ENCODE results near the gene RNF32.
"Not testable (repeated sequence)": the region's sequence is repeated elsewhere in the genome, so short reads cannot be mapped to it uniquely, and the experiment has no call there.

The RNF32 gene

GRCh38 chr7:156642306-156643045 is 1.9 kb downstream of the RNF32 start:
- WGBS (ENCODE audit: extremely low coverage, insufficient coverage, low lambda C conversion rate), result no CpG with 5 or more reads among the region's 13 CpGs
- Histone ChIP-seq H3K23ac (ENCODE audit: low read length) (no peak overlapping the region), H3K18ac (ENCODE audit: low read length) (no peak overlapping the region), H3K79me1 (ENCODE audit: low read length) (peaks cover 9% of the 10 kb centered on the region), H2BK5ac (ENCODE audit: low read length) (no peak overlapping the region), H2AK5ac (ENCODE audit: low read length) (no peak overlapping the region), H3K4me3 (ENCODE audit: low read length) (no peak overlapping the region), H3K4ac (ENCODE audit: low read depth, low read length) (no peak overlapping the region), H3K79me2 (ENCODE audit: control insufficient read depth, insufficient read depth, low read length) (no peaks in the 10 kb centered on the region), H3K4me2 (ENCODE audit: low read length) (no peak overlapping the region), H3K36me3 (ENCODE audit: control insufficient read depth, insufficient read depth, low read length) (no peaks in the 10 kb centered on the region), H3K27me3 (ENCODE audit: insufficient read depth, low read length, poor library complexity) (no peaks in the 10 kb centered on the region), H4K8ac (ENCODE audit: low read depth, low read length) (no peak overlapping the region), H4K5ac (ENCODE audit: low read length) (no peak overlapping the region), H2BK15ac (replicated peaks; ENCODE audit: low read depth) (no peak overlapping the region), H3K56ac (ENCODE audit: low read length) (no peak overlapping the region), H3K27ac (ENCODE audit: low read depth, low read length) (no peak overlapping the region), H3K9ac (ENCODE audit: low read length) (no peak overlapping the region), H2BK120ac (ENCODE audit: low read depth, low read length) (no peak overlapping the region), H3K4me1 (ENCODE audit: control insufficient read depth, low read depth, low read length) (peaks cover 3% of the 10 kb centered on the region)
- no peak for DNase-seq

DNA sequence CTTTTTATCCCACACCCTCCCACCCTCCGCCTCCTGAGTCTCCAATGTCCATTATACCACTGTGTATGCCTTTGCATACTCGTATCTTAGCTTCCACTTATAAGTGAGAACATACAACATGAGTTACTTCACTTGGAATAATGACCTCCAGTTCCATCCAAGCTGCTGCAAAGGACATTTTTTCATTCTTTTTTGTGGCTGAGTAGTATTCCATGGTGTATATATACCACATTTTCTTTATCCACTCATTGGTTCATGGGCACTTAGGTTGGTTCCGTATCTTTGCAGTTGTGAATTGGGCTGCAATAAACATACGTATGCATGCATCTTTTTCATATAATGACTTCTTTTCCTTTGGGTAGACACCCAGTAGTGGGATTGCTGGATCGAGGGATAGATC is 6.8 kb downstream of the RNF32 start:
- H2AK5ac ChIP-seq (ENCODE audit: low read length); H3K27me3 ChIP-seq (ENCODE audit: insufficient read depth, low read length, poor library complexity); H3K23ac ChIP-seq (ENCODE audit: low read length); H4K5ac ChIP-seq (ENCODE audit: low read length); H3K27ac ChIP-seq (ENCODE audit: low read depth, low read length); H3K36me3 ChIP-seq (ENCODE audit: control insufficient read depth, insufficient read depth, low read length); H3K9ac ChIP-seq (ENCODE audit: low read length); DNase-seq; H3K4me3 ChIP-seq (ENCODE audit: low read length); H2BK120ac ChIP-seq (ENCODE audit: low read depth, low read length); H2BK15ac ChIP-seq (replicated peaks; ENCODE audit: low read depth); H3K4ac ChIP-seq (ENCODE audit: low read depth, low read length); H3K4me2 ChIP-seq (ENCODE audit: low read length); H3K79me1 ChIP-seq (ENCODE audit: low read length); H2BK5ac ChIP-seq (ENCODE audit: low read length); H3K18ac ChIP-seq (ENCODE audit: low read length); H4K8ac ChIP-seq (ENCODE audit: low read depth, low read length); H3K79me2 ChIP-seq (ENCODE audit: control insufficient read depth, insufficient read depth, low read length); H3K56ac ChIP-seq (ENCODE audit: low read length); H3K4me1 ChIP-seq (ENCODE audit: control insufficient read depth, low read depth, low read length): not testable (repeated sequence)
- WGBS (ENCODE audit: extremely low coverage, insufficient coverage, low lambda C conversion rate), result no CpG with 5 or more reads among the region's 5 CpGs

- H3K36me3 ChIP-seq (ENCODE audit: control insufficient read depth, insufficient read depth, low read length), result no peaks in the 10 kb centered on the region
Observed at GRCh38 chr7:156650042-156650441, 9.5 kb downstream of the RNF32 start.

GRCh38 chr7:156651474-156651873 is 10.9 kb downstream of the RNF32 start:
- WGBS (ENCODE audit: extremely low coverage, insufficient coverage, low lambda C conversion rate), result no CpG with 5 or more reads among the region's 4 CpGs
- H3K79me1 ChIP-seq (ENCODE audit: low read length), result no peaks in the 10 kb centered on the region
- no peak for DNase-seq
- no peak overlapping the region for H3K4me2 ChIP-seq (ENCODE audit: low read length)
- H3K36me3 ChIP-seq (ENCODE audit: control insufficient read depth, insufficient read depth, low read length), result no peaks in the 10 kb centered on the region
- no peak overlapping the region for H3K23ac ChIP-seq (ENCODE audit: low read length)
- H2BK120ac ChIP-seq (ENCODE audit: low read depth, low read length), result no peak overlapping the region
- no peak overlapping the region for H2AK5ac ChIP-seq (ENCODE audit: low read length)
- H4K5ac ChIP-seq (ENCODE audit: low read length), result no peak overlapping the region
- no peak overlapping the region for H3K18ac ChIP-seq (ENCODE audit: low read length)
- no peaks in the 10 kb centered on the region for H3K79me2 ChIP-seq (ENCODE audit: control insufficient read depth, insufficient read depth, low read length)
- no peak overlapping the region for H3K4ac ChIP-seq (ENCODE audit: low read depth, low read length)
- H3K4me1 ChIP-seq (ENCODE audit: control insufficient read depth, low read depth, low read length), result no peaks in the 10 kb centered on the region
- no peak overlapping the region for H3K4me3 ChIP-seq (ENCODE audit: low read length)
- no peak overlapping the region for H4K8ac ChIP-seq (ENCODE audit: low read depth, low read length)
- H3K9ac ChIP-seq (ENCODE audit: low read length), result no peak overlapping the region
- H3K56ac ChIP-seq (ENCODE audit: low read length), result no peak overlapping the region
- H3K27me3 ChIP-seq (ENCODE audit: insufficient read depth, low read length, poor library complexity), result no peaks in the 10 kb centered on the region
- H2BK5ac ChIP-seq (ENCODE audit: low read length), result no peak overlapping the region
- H2BK15ac ChIP-seq (replicated peaks; ENCODE audit: low read depth), result no peak overlapping the region
- H3K27ac ChIP-seq (ENCODE audit: low read depth, low read length), result no peak overlapping the region

More at GRCh38 chr7:156650042-156650441, 9.5 kb downstream of the RNF32 start:
- H4K5ac ChIP-seq (ENCODE audit: low read length), result no peak overlapping the region
- no peaks in the 10 kb centered on the region for H3K27me3 ChIP-seq (ENCODE audit: insufficient read depth, low read length, poor library complexity)
- no peak overlapping the region for H2BK120ac ChIP-seq (ENCODE audit: low read depth, low read length)
- no peaks in the 10 kb centered on the region for H3K4me1 ChIP-seq (ENCODE audit: control insufficient read depth, low read depth, low read length)
- no peak overlapping the region for H3K27ac ChIP-seq (ENCODE audit: low read depth, low read length)
- H3K56ac ChIP-seq (ENCODE audit: low read length), result no peak overlapping the region
- H3K4me2 ChIP-seq (ENCODE audit: low read length), result no peak overlapping the region
- no peak overlapping the region for H3K4me3 ChIP-seq (ENCODE audit: low read length)
- H2BK15ac ChIP-seq (replicated peaks; ENCODE audit: low read depth), result no peak overlapping the region
- H3K23ac ChIP-seq (ENCODE audit: low read length), result no peak overlapping the region
- H3K79me2 ChIP-seq (ENCODE audit: control insufficient read depth, insufficient read depth, low read length), result no peaks in the 10 kb centered on the region
- DNase-seq, result peak; percentile 67
- no peaks in the 10 kb centered on the region for H3K79me1 ChIP-seq (ENCODE audit: low read length)
- H3K9ac ChIP-seq (ENCODE audit: low read length), result no peak overlapping the region
- H4K8ac ChIP-seq (ENCODE audit: low read depth, low read length), result no peak overlapping the region
- no peak overlapping the region for H2BK5ac ChIP-seq (ENCODE audit: low read length)
- H3K18ac ChIP-seq (ENCODE audit: low read length), result no peak overlapping the region
- no CpG with 5 or more reads among the region's 9 CpGs for WGBS (ENCODE audit: extremely low coverage, insufficient coverage, low lambda C conversion rate)
- no peak overlapping the region for H2AK5ac ChIP-seq (ENCODE audit: low read length)
- H3K4ac ChIP-seq (ENCODE audit: low read depth, low read length), result no peak overlapping the region

DNA sequence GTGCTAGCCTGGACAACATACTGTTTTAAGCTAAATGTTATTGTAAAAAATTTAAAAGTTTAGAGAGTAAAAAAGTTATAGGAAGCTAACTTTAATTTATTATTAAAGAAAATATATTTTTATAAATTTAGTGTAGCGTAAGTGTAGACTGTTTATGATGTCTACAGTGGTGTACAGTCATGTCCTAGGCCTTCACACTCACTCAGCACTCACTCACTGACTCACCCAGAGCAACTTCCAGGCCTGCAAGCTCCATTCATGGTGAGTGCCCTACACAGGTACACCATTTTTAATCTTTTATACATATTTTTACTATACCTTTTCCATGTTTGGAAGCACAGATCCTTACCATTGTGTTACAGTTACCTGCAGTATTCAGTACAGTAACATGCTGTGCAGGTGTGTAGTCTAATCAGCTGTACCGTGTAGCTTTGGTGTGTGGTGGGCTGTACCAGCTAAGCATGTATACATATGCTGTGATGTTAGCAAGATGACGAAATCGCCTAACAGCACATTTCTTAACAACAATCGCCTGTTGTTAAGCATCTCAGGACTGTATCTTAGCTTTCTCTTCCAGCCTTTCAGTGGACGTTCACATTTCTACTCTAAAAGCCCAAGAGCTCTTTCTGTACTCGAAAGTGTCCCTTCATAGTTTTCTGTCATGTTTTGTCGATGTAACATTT is 12.5 kb downstream of the RNF32 start:
- Histone ChIP-seq H3K4me2 (ENCODE audit: low read length) (no peak overlapping the region), H2BK15ac (replicated peaks; ENCODE audit: low read depth) (no peak overlapping the region), H3K9ac (ENCODE audit: low read length) (no peak overlapping the region), H3K4me3 (ENCODE audit: low read length) (no peak overlapping the region), H2BK5ac (ENCODE audit: low read length) (no peak overlapping the region), H2BK120ac (ENCODE audit: low read depth, low read length) (no peak overlapping the region), H3K4ac (ENCODE audit: low read depth, low read length) (no peak overlapping the region), H3K79me1 (ENCODE audit: low read length) (no peaks in the 10 kb centered on the region), H3K79me2 (ENCODE audit: control insufficient read depth, insufficient read depth, low read length) (no peaks in the 10 kb centered on the region), H3K27ac (ENCODE audit: low read depth, low read length) (no peak overlapping the region), H3K56ac (ENCODE audit: low read length) (no peak overlapping the region), H3K36me3 (ENCODE audit: control insufficient read depth, insufficient read depth, low read length) (no peaks in the 10 kb centered on the region), H3K4me1 (ENCODE audit: control insufficient read depth, low read depth, low read length) (no peaks in the 10 kb centered on the region), H2AK5ac (ENCODE audit: low read length) (no peak overlapping the region), H4K5ac (ENCODE audit: low read length) (no peak overlapping the region), H3K27me3 (ENCODE audit: insufficient read depth, low read length, poor library complexity) (no peaks in the 10 kb centered on the region), H4K8ac (ENCODE audit: low read depth, low read length) (no peak overlapping the region), H3K23ac (ENCODE audit: low read length) (no peak overlapping the region), H3K18ac (ENCODE audit: low read length) (no peak overlapping the region)
- DNase-seq, result no peak
- 100% methylated on average over 1 of the region's 8 CpGs for WGBS (ENCODE audit: extremely low coverage, insufficient coverage, low lambda C conversion rate)

Data from mesendoderm (in vitro differentiated cells).